Osteocyte (in vitro differentiated cells): Measurements from ENCODE around the gene SPATS2L. TPM values are rescaled to one million over a fixed set of nuclear protein-coding genes. Genes with fewer than 3 reads are reported as not detected.
"Not testable (repeated sequence)": the region's sequence is repeated elsewhere in the genome, so short reads cannot be mapped to it uniquely, and the experiment has no call there.

ENCODE experiments used
- DNase-seq: peaks from one replicate; pipeline ENCODE4 v3.0.0; 2021; ENCODE audit warnings: mixed read lengths; ENCODE audit not compliant: unreplicated experiment; ENCODE audit errors: extremely low spot score
- H3K27ac Mint-ChIP-seq: one replicate; pipeline ENCODE4 v1.8.0; 2021; ENCODE audit warnings: mild to moderate bottlenecking, mixed read lengths; ENCODE audit not compliant: unreplicated experiment
- H3K27me3 Mint-ChIP-seq: one replicate; pipeline ENCODE4 v1.8.0; 2021; ENCODE audit warnings: mixed read lengths; ENCODE audit not compliant: unreplicated experiment
- H3K36me3 Mint-ChIP-seq: one replicate; pipeline ENCODE4 v1.8.0; 2021; ENCODE audit warnings: mixed read lengths; ENCODE audit not compliant: unreplicated experiment
- H3K4me1 Mint-ChIP-seq: one replicate; pipeline ENCODE4 v1.8.0; 2021; ENCODE audit warnings: mixed read lengths; ENCODE audit not compliant: unreplicated experiment
- H3K4me3 Mint-ChIP-seq: one replicate; pipeline ENCODE4 v1.8.0; 2021; ENCODE audit warnings: mild to moderate bottlenecking, moderate library complexity, mixed read lengths; ENCODE audit not compliant: unreplicated experiment
- H3K9me3 Mint-ChIP-seq: one replicate; pipeline ENCODE4 v1.8.0; 2021; ENCODE audit warnings: mixed read lengths; ENCODE audit not compliant: unreplicated experiment
- total RNA-seq: library from RNA; stranded (reverse); gene quantifications from 2 replicates; pipeline ENCODE4 v1.2.1, GENCODE V29; 2021
- TF ChIP-seq, protein P1 (sequence below): fragments of 200-600 bp; sonication (generic); IDR thresholded peaks from 2 replicates; pipeline ENCODE4 v1.5.0; 2021; ENCODE audit warnings: antibody characterized with exemption, mild to moderate bottlenecking, moderate library complexity

The SPATS2L gene
- total RNA-seq, 1 donor from 2014 or later: 152 TPM

- H3K9me3 Mint-ChIP-seq: no peaks in the 10 kb centered on the region
- no peak overlapping the region for H3K27ac Mint-ChIP-seq
- H3K4me1 Mint-ChIP-seq: peaks cover 62% of the 10 kb centered on the region
- H3K27me3 Mint-ChIP-seq: no peaks in the 10 kb centered on the region
- no peak overlapping the region for H3K4me3 Mint-ChIP-seq
- DNase-seq: no peak
- H3K36me3 Mint-ChIP-seq: no peaks in the 10 kb centered on the region
- TF ChIP-seq, protein P1, sequence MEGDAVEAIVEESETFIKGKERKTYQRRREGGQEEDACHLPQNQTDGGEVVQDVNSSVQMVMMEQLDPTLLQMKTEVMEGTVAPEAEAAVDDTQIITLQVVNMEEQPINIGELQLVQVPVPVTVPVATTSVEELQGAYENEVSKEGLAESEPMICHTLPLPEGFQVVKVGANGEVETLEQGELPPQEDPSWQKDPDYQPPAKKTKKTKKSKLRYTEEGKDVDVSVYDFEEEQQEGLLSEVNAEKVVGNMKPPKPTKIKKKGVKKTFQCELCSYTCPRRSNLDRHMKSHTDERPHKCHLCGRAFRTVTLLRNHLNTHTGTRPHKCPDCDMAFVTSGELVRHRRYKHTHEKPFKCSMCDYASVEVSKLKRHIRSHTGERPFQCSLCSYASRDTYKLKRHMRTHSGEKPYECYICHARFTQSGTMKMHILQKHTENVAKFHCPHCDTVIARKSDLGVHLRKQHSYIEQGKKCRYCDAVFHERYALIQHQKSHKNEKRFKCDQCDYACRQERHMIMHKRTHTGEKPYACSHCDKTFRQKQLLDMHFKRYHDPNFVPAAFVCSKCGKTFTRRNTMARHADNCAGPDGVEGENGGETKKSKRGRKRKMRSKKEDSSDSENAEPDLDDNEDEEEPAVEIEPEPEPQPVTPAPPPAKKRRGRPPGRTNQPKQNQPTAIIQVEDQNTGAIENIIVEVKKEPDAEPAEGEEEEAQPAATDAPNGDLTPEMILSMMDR: no peak
These were observed 35.7 kb downstream of the SPATS2L start for GRCh38 chr2:200342235-200342634.

DNA sequence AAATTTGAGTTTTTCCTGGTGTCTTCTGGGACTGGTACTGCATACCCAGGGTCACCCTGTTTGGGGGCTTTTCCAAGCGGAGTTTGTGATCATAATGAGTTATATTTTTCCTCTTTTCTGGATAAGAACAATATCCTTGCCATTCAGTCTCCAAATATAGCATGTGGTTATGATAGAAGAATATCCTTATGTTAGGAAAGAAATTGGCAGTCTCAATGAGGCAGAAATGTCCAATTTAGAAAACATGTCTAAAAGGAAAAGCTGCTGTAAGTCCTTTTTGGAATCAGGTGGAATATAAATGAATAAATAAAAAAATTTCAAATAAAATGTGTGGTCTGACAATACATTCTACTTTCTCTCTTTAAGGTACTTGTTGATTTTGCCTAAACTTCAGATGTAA, 36.2 kb downstream of the SPATS2L start:
- DNase-seq: no peak
- Mint-ChIP-seq H3K27me3 (no peaks in the 10 kb centered on the region), H3K4me1 (peaks cover 58% of the 10 kb centered on the region), H3K27ac (no peak overlapping the region), H3K36me3 (no peaks in the 10 kb centered on the region), H3K9me3 (no peaks in the 10 kb centered on the region), H3K4me3 (no peak overlapping the region)
- TF ChIP-seq, protein P1: no peak

GRCh38 chr2:200344202-200344601, 37.7 kb downstream of the SPATS2L start:
- DNase-seq, H3K27ac Mint-ChIP-seq, H3K27me3 Mint-ChIP-seq, H3K4me3 Mint-ChIP-seq, H3K9me3 Mint-ChIP-seq, H3K36me3 Mint-ChIP-seq: not testable (repeated sequence)
- peaks cover 51% of the 10 kb centered on the region for H3K4me1 Mint-ChIP-seq

DNA sequence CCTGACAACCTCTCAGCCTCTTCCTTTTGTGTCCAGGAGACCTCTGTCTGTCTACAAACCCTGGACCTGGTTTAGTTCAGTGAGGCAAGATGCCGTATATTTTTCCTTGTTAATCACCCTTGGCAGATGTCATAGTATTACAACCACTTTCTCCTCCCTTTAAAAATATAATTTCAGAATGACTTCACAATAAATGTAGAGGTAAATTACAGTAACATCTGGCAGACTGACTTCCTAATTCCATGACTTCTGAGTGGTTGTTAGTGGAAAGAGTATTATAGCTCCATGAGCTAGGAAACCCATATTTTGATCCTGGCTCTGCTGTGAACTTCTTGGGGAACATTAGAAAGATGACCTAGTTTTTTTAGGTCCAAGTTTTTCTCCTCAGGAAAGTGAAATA, 39.5 kb downstream of the SPATS2L start:
- Mint-ChIP-seq H3K4me3 (no peak overlapping the region), H3K9me3 (no peaks in the 10 kb centered on the region), H3K4me1 (peaks cover 40% of the 10 kb centered on the region), H3K36me3 (peaks cover 4% of the 10 kb centered on the region), H3K27me3 (no peaks in the 10 kb centered on the region), H3K27ac (no peak overlapping the region)
- no peak for DNase-seq
- TF ChIP-seq, protein P1: no peak

GRCh38 chr2:200347301-200347700, 40.8 kb downstream of the SPATS2L start:
- peaks cover 4% of the 10 kb centered on the region for H3K36me3 Mint-ChIP-seq
- TF ChIP-seq, protein P1: no peak
- H3K27me3 Mint-ChIP-seq: no peaks in the 10 kb centered on the region
- H3K4me1 Mint-ChIP-seq: peaks cover 36% of the 10 kb centered on the region
- H3K4me3 Mint-ChIP-seq: no peak overlapping the region
- H3K9me3 Mint-ChIP-seq: no peaks in the 10 kb centered on the region
- peak overlapping the region; percentile 27 for H3K27ac Mint-ChIP-seq
- DNase-seq: no peak

DNA sequence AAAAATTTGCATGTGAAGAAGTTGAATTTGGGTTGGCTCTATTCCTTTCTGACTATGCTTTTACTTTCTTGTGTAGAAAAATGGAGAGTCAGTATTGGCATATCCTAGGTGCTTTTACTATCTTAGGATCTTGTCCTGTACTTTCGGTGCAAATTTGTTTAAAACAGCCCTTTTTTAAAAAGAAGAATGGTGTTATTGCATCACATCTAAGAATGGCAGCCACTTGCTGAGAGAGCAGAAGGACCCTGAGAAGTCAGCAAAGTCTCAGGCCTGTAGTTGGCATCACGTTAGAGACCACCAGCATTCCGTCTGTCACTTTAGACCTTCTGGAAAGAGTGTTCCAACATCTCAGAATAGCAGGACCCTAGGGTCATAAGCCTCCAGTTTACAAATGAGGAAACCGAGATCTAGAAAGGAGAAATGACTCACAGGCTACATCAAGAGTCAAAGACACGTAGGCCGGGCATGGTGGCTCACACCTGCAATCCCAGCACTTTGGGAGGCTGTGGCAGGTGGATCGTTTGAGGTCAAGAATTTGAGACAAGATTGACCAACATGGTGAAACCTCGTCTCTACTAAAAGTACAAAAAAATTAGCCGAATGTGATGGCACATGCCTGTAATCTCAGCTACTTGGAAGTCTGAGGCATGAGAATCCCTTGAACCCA, 42.5 kb downstream of the SPATS2L start:
- Mint-ChIP-seq H3K27ac (no peak overlapping the region), H3K4me3 (no peak overlapping the region), H3K9me3 (no peaks in the 10 kb centered on the region), H3K4me1 (peaks cover 47% of the 10 kb centered on the region), H3K36me3 (peaks cover 8% of the 10 kb centered on the region), H3K27me3 (no peaks in the 10 kb centered on the region)
- no peak for DNase-seq
- TF ChIP-seq, protein P1: no peak
